CD1c-positive myeloid dendritic cell (primary cell): ENCODE results near the gene RFESD.
"Not testable (repeated sequence)": the region's sequence is repeated elsewhere in the genome, so short reads cannot be mapped to it uniquely, and the experiment has no call there.

Experiments used
- DNase-seq: peaks from one replicate; pipeline ENCODE4 v3.0.0-alpha.2; 2016; ENCODE audit errors: extremely low spot score

RFESD gene

DNA sequence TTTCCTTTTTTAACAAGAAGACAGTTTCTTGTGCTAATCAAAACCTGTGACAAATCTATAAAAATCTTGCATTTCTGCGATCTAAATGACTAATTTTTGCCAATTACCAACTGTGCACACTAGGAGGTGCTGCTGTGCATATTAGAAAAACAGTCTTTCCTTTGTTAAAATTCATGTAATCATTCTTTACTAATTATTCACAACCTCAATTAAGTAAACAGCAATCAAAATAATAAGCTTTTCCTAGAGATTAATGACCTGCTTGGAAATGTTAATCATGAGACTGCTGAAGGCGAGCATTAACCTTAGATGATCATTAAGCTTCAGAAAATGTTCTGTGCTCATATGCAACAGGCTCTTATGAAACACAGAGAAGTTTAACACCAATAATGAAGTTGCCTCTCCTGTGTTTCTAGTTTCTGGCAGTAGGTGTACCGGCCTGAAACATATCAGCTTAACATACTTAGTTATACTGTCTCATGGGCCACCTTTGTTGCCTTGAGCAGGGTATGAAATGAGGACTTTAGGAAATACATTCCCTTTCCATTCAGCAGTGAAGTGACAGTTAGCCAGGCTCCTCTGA lies 17.7 kb downstream of the RFESD start:
- peak; percentile 61 for DNase-seq

GRCh38 chr5:95667061-95667618 lies 20.6 kb downstream of the RFESD start:
- peak; percentile 44 for DNase-seq

DNA sequence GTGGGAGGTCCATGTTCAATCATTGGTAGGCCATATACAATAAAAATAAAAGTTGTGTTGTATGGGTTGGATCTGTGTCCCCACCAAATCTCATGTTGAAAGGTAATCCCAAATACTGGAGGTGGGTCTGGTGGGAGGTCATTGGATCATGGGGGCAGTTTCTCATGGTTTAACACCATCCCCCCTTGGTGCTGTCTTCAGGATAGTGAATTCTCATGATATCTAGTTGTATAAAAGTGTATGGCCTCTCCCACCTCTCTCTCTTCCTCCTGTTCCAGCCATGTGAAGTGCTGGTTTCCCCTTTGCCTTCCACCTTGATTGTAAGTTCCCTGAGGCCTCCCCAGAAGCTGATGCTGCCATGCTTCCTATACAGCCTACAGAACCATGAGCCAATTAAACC lies 21.1 kb downstream of the RFESD start:
- DNase-seq: no peak

DNA sequence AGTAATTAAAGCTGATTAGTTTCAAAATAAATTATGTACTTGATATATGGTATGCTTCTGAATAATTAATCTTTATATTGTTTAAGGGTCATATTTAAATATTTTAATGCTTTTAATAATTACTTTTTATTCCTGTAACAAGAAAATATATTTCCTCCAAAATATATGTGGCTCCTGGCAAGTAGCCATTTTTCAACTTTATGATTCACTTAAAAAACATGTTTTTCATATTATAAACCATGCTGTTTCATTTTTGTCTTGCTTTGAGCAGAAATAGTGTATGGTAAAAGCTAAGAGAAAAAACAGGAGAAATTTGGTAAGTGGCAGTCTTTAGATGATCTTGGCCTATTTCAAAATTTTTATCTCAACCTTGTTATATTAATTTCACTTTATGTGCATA lies 21.6 kb downstream of the RFESD start:
- no peak for DNase-seq

- no peak for DNase-seq
Measured at GRCh38 chr5:95668728-95669127, 22.2 kb downstream of the RFESD start.

- DNase-seq: no peak
Measured at GRCh38 chr5:95669540-95669939, 23.0 kb downstream of the RFESD start.

- DNase-seq: no peak
Measured at GRCh38 chr5:95669985-95670384, 23.4 kb downstream of the RFESD start.

DNA sequence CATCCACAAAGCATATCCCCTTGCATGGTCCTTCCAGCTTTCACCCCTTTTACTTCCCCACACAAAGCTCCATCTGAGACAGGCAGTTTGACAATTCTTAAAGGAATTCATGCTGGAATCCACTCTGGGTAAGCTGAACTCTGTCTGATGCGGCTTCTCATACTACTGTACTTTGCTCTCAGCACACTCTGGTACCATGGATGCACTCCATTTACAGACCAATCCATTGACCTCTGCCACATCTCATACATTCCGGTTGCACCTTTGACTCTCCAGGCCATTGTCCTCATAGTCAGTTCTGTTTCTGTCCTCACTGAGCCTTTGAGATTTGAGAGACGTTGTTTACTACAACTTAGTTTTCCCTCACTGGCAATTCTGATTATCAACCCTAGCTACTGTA lies 24.0 kb downstream of the RFESD start:
- no peak for DNase-seq

DNA sequence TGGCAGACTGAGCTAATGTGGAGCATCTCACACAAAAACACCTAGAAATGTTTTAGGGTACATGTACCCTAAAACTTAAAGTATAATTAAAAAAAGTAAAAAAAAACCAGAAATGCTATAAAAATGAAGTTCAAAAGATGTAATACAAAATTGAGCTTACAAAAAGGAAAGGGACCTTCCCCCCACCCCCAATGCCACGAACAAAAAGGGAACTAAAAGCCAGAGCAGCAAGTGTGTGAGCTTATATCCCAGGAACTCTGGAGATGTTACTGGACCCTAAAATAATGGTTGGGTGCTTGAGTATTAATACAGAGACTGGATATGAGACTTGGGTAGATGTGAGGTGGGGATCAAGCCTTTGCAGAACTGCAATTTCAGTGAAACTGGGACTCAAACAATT lies 25.2 kb downstream of the RFESD start:
- peak; percentile 18 for DNase-seq

DNA sequence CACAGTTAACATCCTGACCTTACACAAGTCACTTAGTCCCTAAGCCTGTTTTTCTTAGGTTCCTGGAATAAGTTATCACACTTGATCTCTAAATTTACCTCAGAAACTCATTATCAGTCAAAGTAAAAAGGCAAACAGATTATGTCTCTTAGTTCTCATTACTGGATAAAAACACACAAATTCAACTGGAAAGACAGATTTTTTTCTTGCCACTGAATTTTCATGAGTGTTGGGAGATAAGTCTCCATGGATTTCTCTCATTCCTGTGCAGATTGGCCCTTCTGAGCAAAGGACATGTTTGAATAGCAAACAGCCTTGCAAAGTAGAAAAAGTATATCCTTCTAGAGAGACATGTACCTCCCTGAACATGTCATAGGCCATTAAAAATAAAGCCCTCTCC lies 26.1 kb downstream of the RFESD start:
- DNase-seq: no peak

- no peak for DNase-seq
Measured at GRCh38 chr5:95673081-95673480, 26.5 kb downstream of the RFESD start.

DNA sequence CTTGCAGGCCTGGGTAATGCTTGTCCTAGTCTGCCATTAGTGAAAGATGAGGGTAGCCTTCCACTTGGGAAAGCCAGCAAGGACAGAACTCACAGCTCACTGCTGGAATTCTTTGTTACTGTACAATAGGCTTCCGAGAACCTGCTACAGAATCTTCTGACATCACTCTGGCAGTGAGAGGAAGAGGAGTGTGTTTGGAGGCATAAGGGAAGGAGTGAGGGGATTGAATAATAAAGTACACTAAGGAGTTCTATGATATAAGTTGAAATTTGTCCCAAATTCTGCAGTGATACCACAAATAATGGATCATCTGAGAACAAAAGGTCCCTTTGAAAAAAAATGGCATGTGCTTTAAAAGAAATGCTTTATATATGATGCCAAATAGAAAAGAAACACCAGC lies 36.3 kb downstream of the RFESD start, which contains the start of gene SPATA9:
TSS of gene SPATA9 (minus strand) at position 101 of the 400 bp plus-strand sequence. CDS start 137 bp downstream, outside the sequence.
- no peak for DNase-seq

- DNase-seq: no peak
Measured at GRCh38 chr5:95684361-95684760, 37.8 kb downstream of the RFESD start.

- no peak for DNase-seq
Measured at GRCh38 chr5:95686651-95687050, 40.1 kb downstream of the RFESD start.

DNA sequence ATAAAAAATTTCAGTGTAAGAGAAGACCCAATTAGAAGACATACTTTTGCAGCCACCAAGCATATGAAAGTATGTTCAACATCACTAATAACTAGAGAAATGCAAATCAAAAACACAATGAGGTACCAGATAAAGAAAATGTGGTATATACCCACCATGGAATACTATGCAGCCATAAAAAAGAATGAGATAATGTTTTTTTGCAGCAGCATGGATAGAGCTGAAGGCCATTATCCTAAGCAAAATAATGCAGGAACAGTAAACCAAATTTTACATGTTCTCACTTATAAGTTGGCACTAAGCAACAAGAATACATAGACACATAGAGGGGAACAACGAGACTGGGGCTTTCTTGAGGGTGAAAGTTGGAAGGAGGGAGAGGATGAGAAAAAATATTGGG lies 43.1 kb downstream of the RFESD start:
- DNase-seq: no peak

DNA sequence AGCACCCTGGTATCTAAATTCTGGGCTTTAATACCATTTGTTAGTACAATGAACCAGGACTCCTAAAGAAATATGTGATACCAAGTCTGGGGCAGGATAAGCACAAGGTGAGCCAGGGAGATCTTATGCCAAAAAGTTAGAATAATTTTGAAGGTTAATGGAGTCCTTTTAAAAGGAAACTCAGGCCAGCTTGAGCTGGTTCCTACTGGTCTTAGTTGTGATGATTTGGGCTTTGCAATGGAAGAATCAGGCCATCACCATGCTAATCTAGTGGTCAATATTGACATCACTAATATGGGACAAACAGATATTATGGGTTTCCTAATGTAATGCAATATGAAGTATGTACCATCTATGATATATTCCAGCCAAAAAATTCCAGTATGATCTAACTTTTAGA lies 43.8 kb downstream of the RFESD start:
- no peak for DNase-seq

DNA sequence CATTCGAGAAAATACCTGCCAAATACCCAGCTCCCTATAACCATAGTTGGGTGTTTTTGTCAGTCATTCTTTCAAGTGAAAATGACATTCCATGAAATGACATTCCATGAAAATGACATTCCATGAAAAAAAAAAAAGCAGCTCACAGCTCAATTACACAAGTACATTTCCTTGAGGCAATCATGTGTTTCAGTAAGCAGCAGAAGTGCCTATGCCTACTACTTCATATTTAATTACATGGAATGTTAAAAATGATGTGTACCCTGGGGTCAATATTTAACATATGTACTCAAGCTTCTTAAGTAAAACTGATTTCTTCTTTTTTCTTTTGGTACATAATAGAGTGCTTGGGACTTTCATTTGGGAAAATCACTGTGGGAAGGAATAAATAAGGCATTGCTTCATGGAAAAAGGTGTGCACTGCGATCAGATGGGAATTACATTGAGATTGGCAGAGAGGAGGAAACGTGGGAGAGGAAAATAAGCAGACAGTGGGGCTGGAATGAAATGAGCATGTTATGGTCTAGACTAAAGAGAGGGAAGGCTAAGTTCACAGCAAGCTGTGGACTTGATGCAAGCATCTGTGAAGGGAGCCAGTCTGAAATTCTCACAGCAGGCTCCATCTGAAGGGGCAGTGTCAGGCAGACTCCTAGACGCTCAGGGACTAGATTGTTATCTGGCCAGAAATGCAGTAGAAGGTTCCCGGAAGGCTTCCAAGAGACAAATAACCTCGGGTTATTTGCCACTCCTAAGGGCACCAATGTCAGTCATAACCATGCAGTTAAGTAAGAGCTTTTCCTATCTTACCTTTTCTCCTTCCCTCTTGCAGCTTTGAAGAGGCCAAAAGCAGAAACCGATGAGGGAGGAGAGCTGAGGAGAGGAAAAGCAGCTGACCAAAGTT lies 51.5 kb downstream of the RFESD start:
- no peak for DNase-seq

DNA sequence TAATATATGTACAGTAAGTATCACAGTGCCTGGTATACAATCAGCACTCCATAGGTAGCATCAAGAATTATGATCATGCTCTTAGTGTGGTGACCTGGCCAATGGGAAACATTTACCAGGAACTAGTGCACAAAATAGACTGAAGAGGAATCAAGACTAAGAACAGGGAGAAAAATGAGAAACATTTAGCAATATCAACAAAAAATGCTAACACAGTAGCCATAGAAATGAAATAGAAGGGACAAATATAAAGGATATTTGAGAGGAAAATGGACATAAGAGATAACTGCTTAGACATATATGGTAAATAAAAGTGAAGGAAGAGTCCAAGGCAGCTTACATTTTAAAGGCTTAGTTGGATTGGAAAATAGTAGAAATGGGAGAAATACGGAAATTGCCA lies 52.8 kb downstream of the RFESD start:
- no peak for DNase-seq

GRCh38 chr5:95701074-95701473 lies 54.5 kb downstream of the RFESD start:
- no peak for DNase-seq

DNA sequence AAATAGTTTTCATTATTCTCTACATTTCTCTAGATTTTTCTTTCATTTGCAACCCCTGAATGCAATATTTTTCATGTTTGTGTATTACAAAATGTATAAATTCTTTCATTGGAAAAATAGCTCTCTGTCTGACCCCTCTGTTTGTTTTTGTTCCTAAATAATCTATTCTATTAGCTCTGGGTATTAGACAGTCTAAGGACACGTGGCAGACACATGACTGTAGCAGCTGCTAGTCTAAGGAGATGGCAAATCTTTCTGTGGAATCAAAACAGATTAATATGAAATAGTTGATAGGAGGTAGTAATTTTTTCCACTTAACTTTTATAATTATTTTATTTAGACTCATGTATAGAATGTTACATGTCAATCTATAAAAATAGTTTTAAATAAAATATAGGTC lies 57.6 kb downstream of the RFESD start:
- no peak for DNase-seq

- DNase-seq: not testable (repeated sequence)
Measured at GRCh38 chr5:95706196-95706595, 59.6 kb downstream of the RFESD start.

DNA sequence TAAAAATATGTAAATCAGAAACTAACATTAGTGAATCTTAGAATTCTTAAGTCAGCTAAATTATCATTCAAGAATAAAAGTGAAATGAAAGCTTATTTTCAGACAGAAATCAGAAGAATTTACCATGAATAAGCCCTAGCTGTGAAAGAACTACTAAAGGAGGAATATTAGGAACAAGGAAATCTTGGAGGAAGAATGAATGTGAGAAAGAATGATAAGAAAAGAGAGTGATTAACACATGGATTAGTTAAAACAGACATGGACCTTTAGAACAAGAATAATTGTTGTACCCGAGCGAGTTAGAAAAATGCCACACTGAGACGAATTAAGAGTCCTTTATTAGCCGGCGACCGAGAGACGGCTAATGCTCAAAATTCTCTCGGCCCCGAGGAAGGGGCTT lies 60.5 kb downstream of the RFESD start:
- DNase-seq: no peak
